T-cell (primary cell): ENCODE results near the gene PLEKHH1. TPM values are rescaled to one million over a fixed set of nuclear protein-coding genes. Genes with fewer than 3 reads are reported as not detected.

Experiments used
- ATAC-seq, 4 experiments: fragments of 200-7000 bp in 3 of 4; fragments of 150-1000 bp in 1 of 4; cut with Tn5 transposase; replicated peaks in 1 of 4; 1 replicate in 3 of 4; 2 replicates in 1 of 4; pipeline ENCODE4 v1.10.0; 2021; ENCODE audit warnings: moderate library complexity in 3 of 4, mild to moderate bottlenecking in 2 of 4, moderate number of reproducible peaks in 1 of 4
- CTCF ChIA-PET, 2 donors: fragments of 300-600 bp; sonication (Branson Sonifier 250); formaldehyde crosslinking; loops; one replicate each; lab custom pipeline; 2022; ENCODE audit warnings: antibody characterized with exemption in 2 of 2; lab: Charles Lee
- POLR2A ChIA-PET, 2 donors: fragments of 300-600 bp; sonication (Branson Sonifier 250); formaldehyde crosslinking; loops; one replicate each; lab custom pipeline; 2022; ENCODE audit warnings: antibody characterized with exemption in 2 of 2; lab: Charles Lee
- DNase-seq, 35 experiments: peaks; one replicate each; pipeline versions ENCODE4 v3.0.0 to v3.0.0-alpha.2; 2013 to 2023
- H3K27ac ChIP-seq: one replicate; pipeline ENCODE4 v1.5.1; 2013; ENCODE audit warnings: low read length
- H3K27me3 ChIP-seq, 2 experiments: replicated peaks in 1 of 2; 1 replicate in 1 of 2; 2 replicates in 1 of 2; pipeline versions ENCODE4 v1.6.1 to v1.7.0; 2013; ENCODE audit warnings: low read length in 1 of 2, mixed read lengths in 1 of 2; ENCODE audit not compliant: control insufficient read depth in 2 of 2, insufficient read depth in 2 of 2; ENCODE audit errors: extremely low read depth in 1 of 2
- H3K36me3 ChIP-seq, 2 donors: 1 replicate in 1 of 2; 2 replicates in 1 of 2; pipeline versions ENCODE4 v1.6.1 to v1.7.0; 2013; ENCODE audit warnings: low read length in 1 of 2; ENCODE audit not compliant: control insufficient read depth in 2 of 2, insufficient read depth in 1 of 2; ENCODE audit errors: extremely low read depth in 1 of 2
- H3K4me1 ChIP-seq, 2 experiments: 1 replicate in 1 of 2; 2 replicates in 1 of 2; pipeline versions ENCODE4 v1.6.1 to v1.7.0; 2013; ENCODE audit warnings: low read length in 2 of 2, mixed read lengths in 1 of 2; ENCODE audit not compliant: insufficient read depth in 2 of 2, control insufficient read depth in 1 of 2; ENCODE audit errors: extremely low read depth in 1 of 2
- H3K4me3 ChIP-seq, 2 donors: 1 replicate in 1 of 2; 2 replicates in 1 of 2; pipeline versions ENCODE4 v1.5.1 to v1.7.0; 2013; ENCODE audit warnings: mild to moderate bottlenecking in 2 of 2, low read length in 1 of 2, moderate library complexity in 1 of 2; ENCODE audit not compliant: control insufficient read depth in 1 of 2; ENCODE audit errors: extremely low read depth in 1 of 2
- H3K9me3 ChIP-seq: 2 replicates; pipeline ENCODE4 v1.7.0; 2013
- H3K27ac Mint-ChIP-seq, 2 donors: one replicate each; pipeline ENCODE4 v1.8.0; 2020 to 2021; ENCODE audit warnings: mild to moderate bottlenecking in 2 of 2, mixed read lengths in 2 of 2
- H3K27me3 Mint-ChIP-seq, 2 donors: one replicate each; pipeline ENCODE4 v1.8.0; 2021 to 2022; ENCODE audit warnings: mixed read lengths in 2 of 2
- H3K36me3 Mint-ChIP-seq: one replicate; pipeline ENCODE4 v1.8.0; 2021; ENCODE audit warnings: mixed read lengths
- H3K4me1 Mint-ChIP-seq, 3 donors: one replicate each; pipeline ENCODE4 v1.8.0; 2020 to 2022; ENCODE audit warnings: mixed read lengths in 3 of 3, mild to moderate bottlenecking in 1 of 3
- H3K4me3 Mint-ChIP-seq, 3 donors: one replicate each; pipeline ENCODE4 v1.8.0; 2020 to 2022; ENCODE audit warnings: mild to moderate bottlenecking in 3 of 3, mixed read lengths in 3 of 3, moderate library complexity in 3 of 3
- H3K9me3 Mint-ChIP-seq, 3 donors: one replicate each; pipeline ENCODE4 v1.8.0; 2020 to 2022; ENCODE audit warnings: mixed read lengths in 3 of 3
- WGBS: methylation state at CpG from one replicate; pipeline ENCODE4 v1.1.5; 2013; ENCODE audit warnings: missing lambda C conversion rate; ENCODE audit not compliant: insufficient coverage; 5-methylcytosine and 5-hydroxymethylcytosine counted together
- total RNA-seq, 35 experiments: library from RNA in 6 of 35; stranded (reverse) in 6 of 35; fragments of 120-200 nt in 1 of 35; gene quantifications; one replicate each; pipeline versions ENCODE4 v1.2.1 to v1.2.4 and lab custom pipeline; 2013 to 2026

PLEKHH1 gene
- total RNA-seq, 5 donors from 2014 or later (not counting 1 experiment from before 2014, with no cell fraction given) = 0.20 to 1.0 (median 0.58) TPM

DNA sequence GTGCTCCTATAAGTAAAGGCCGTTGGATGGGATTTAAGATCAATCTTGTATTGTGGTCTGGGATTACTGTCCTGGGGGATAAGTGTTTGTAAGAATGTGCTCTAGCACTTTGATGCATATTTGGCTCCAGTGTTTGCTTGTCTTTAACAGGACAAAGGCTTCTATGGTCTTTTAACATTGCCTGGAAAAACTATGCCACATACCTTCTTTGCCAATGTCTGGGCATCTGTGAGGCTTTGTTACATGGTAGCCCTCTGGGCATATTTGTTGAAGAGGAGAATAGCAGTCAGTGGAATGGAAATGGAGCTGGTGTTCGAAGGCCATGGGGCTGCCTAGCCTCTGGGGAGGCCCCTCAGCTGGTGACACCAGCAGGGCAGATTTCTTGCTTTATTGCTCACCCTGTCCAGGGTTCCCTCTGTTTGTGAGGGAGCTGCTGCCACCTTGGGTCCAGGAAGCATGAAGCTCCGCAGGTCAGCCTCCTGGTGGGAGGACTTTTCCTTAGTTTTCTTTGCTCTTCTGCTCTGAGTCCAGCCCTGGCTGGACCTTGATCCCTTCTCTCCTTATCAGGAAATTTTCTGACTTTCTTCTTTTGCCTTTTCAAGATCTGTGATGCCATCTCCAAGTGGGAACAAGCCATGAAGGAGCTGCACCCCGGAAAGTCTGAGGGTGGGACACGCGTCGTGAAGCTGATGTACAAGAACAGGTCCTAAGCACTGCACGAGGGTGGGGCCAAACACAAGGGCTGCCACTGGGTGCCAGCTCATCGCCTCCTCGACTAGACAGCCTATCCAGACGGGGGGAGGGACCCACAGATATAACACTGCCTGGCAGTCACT lies 47.5 kb downstream of the PLEKHH1 start:
- no peaks in the 10 kb centered on the region for H3K27me3 ChIP-seq
- H3K27ac Mint-ChIP-seq = no peak overlapping the region
- no peak overlapping the region for H3K4me3 Mint-ChIP-seq
- H3K4me3 ChIP-seq = no peak overlapping the region
- no peaks in the 10 kb centered on the region for H3K9me3 ChIP-seq
- H3K36me3 Mint-ChIP-seq = no peaks in the 10 kb centered on the region
- ATAC-seq = no peak
- WGBS = 85% methylated on average over 9 of the region's 11 CpGs
- H3K4me1 ChIP-seq = no peaks in the 10 kb centered on the region
- H3K27ac ChIP-seq = no peak overlapping the region
- CTCF ChIA-PET = interaction anchor here (0.8 to 2.6 kb wide), 4 partner anchors 9 to 124 kb away, joined by 3 to 6 read pairs (median 4); no protein-coding TSS in a partner anchor
- H3K36me3 ChIP-seq = peaks cover 0 to 2% of the 10 kb centered on the region in 2 donors
- POLR2A ChIA-PET = no interaction called here
- no peaks in the 10 kb centered on the region for H3K9me3 Mint-ChIP-seq
- no peaks in the 10 kb centered on the region for H3K27me3 Mint-ChIP-seq
- DNase-seq = no peak
- no peaks in the 10 kb centered on the region for H3K4me1 Mint-ChIP-seq

DNA sequence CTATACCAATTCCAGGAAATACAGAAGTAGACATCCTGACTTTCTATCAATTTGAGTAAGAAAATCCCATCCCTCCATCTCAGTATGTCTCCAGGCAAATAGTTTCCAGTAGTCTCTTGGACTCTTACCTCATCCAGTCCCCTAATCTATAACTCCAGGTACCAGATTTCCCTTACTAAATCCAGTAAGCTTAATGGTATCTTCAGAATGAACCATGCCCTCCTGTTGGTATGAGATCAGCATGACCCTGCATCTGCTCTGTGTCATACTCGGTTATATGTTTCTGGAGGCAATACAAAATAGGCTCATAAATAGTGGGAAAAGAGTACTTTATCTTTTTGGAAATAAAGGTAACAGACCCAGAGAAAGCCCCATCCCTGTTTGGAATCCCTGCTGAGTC lies 48.6 kb downstream of the PLEKHH1 start:
- Histone ChIP-seq H3K27me3 (no peaks in the 10 kb centered on the region), H3K27ac (no peak overlapping the region), H3K36me3 (peaks cover 0 to 5% of the 10 kb centered on the region in 2 donors), H3K4me1 (no peaks in the 10 kb centered on the region), H3K4me3 (no peak overlapping the region), H3K9me3 (no peaks in the 10 kb centered on the region)
- ChIA-PET POLR2A (interaction anchor here in 1 of 2 donors (0.6 kb wide), 1 partner anchor 91 kb away, joined by 3 read pairs; no protein-coding TSS in a partner anchor), CTCF (interaction anchor here in 1 of 2 donors (1.2 to 2.6 kb wide), 2 partner anchors 86 to 123 kb away, joined by 5 to 6 read pairs; no protein-coding TSS in a partner anchor)
- 100% methylated on average over 1 of the region's 1 CpG for WGBS
- Mint-ChIP-seq H3K27ac (no peak overlapping the region), H3K4me3 (no peak overlapping the region), H3K4me1 (no peaks in the 10 kb centered on the region), H3K27me3 (no peaks in the 10 kb centered on the region), H3K36me3 (peaks cover 4% of the 10 kb centered on the region), H3K9me3 (no peaks in the 10 kb centered on the region)
- no peak for ATAC-seq
- DNase-seq = no peak

- peaks cover 0 to 5% of the 10 kb centered on the region in 2 donors for H3K36me3 ChIP-seq
- DNase-seq (no peak), ATAC-seq (no peak)
- no peaks in the 10 kb centered on the region for H3K4me1 ChIP-seq
- ChIA-PET CTCF (interaction anchor here in 1 of 2 donors (1.2 to 2.6 kb wide), 2 partner anchors 85 to 122 kb away, joined by 5 to 6 read pairs; no protein-coding TSS in a partner anchor), POLR2A (no interaction called here)
- Mint-ChIP-seq H3K4me3 (no peak overlapping the region), H3K4me1 (no peaks in the 10 kb centered on the region), H3K36me3 (peaks cover 4% of the 10 kb centered on the region), H3K27ac (no peak overlapping the region), H3K9me3 (no peaks in the 10 kb centered on the region), H3K27me3 (no peaks in the 10 kb centered on the region)
- no peaks in the 10 kb centered on the region for H3K9me3 ChIP-seq
- H3K4me3 ChIP-seq = no peak overlapping the region
- no peak overlapping the region for H3K27ac ChIP-seq
- no peaks in the 10 kb centered on the region for H3K27me3 ChIP-seq
- WGBS = 81% methylated on average over 6 of the region's 7 CpGs
Observed at GRCh38 chr14:67582061-67582460, 49.0 kb downstream of the PLEKHH1 start.

DNA sequence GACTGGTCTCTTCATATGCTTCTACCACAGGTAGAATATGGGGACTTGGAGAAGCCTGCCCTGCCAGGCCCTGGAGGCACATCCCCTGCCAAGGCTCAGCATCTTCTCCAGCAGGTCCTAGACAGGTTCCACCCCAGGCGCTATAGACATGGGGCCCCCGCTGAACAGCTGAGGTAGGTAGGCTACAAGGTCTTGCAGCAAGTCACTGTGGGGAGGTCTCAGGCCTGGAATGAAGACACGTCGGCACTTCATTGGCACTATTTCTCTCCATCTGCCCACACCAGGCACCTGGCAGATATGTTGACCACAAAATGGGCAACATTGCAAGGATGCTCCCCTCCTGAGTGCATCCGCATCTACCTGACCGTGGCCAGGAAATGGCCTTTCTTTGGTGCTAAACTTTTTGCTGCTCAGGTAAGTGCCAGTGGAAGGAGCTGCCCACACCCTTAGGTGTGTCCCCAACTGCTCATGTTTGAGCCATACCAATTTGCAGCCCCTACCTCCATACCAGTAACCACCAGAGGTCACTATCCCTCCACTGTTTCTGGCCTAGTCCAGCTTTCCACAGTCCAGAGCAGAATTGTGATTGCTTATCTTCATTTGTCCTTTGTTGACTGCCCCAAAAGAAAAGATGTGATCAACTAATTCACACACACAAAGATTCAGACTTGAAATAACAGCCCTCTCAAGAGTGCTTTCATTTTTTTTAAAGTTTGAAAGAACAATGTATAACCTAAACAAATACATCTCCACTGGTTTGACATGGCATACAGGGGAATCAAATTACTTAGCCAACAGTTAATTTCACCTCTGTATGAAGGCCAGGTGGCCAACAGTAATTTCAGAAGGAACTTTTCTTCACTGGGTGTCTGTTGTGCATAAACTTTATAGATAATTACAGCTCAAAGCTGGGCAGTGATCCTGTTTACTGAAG lies 50.9 kb downstream of the PLEKHH1 start:
- no peaks in the 10 kb centered on the region for H3K9me3 Mint-ChIP-seq
- Histone ChIP-seq H3K27ac (no peak overlapping the region), H3K4me1 (no peaks in the 10 kb centered on the region), H3K36me3 (peaks cover 0 to 16% of the 10 kb centered on the region in 2 donors), H3K9me3 (no peaks in the 10 kb centered on the region), H3K27me3 (no peaks in the 10 kb centered on the region), H3K4me3 (no peak overlapping the region)
- H3K4me3 Mint-ChIP-seq = no peak overlapping the region
- no peaks in the 10 kb centered on the region for H3K27me3 Mint-ChIP-seq
- ChIA-PET CTCF (interaction anchor here (0.6 to 3.0 kb wide), 10 partner anchors 16 to 137 kb away, joined by 3 to 29 read pairs (median 6); partner anchors contain the start of gene PIGH (in 1 of the 2)), POLR2A (interaction anchor here in 1 of 2 donors (1.1 kb wide), 1 partner anchor 85 kb away, joined by 3 read pairs; no protein-coding TSS in a partner anchor)
- WGBS = 95% methylated on average over 4 of the region's 6 CpGs
- H3K4me1 Mint-ChIP-seq = no peaks in the 10 kb centered on the region
- H3K36me3 Mint-ChIP-seq = peaks cover 12% of the 10 kb centered on the region
- peak; percentile 52 to 73 (median 64) for ATAC-seq
- no peak overlapping the region for H3K27ac Mint-ChIP-seq
- peak in 11 of 35 experiments; percentile 10 to 63 (median 19) for DNase-seq

- Mint-ChIP-seq H3K27ac (no peak overlapping the region), H3K4me1 (no peaks in the 10 kb centered on the region), H3K9me3 (no peaks in the 10 kb centered on the region), H3K36me3 (peaks cover 14% of the 10 kb centered on the region), H3K4me3 (no peak overlapping the region), H3K27me3 (no peaks in the 10 kb centered on the region)
- H3K27me3 ChIP-seq = no peaks in the 10 kb centered on the region
- CTCF ChIA-PET = interaction anchor here (0.5 to 3.0 kb wide), 9 partner anchors 15 to 128 kb away, joined by 3 to 29 read pairs (median 8); partner anchors contain the start of gene PIGH (in 1 of the 2)
- WGBS = no CpG with 5 or more reads among the region's 3 CpGs
- no peaks in the 10 kb centered on the region for H3K4me1 ChIP-seq
- H3K9me3 ChIP-seq = no peaks in the 10 kb centered on the region
- POLR2A ChIA-PET = interaction anchor here in 1 of 2 donors (1.1 kb wide), 1 partner anchor 84 kb away, joined by 3 read pairs; no protein-coding TSS in a partner anchor
- H3K4me3 ChIP-seq = no peak overlapping the region
- ATAC-seq (no peak), DNase-seq (no peak)
- no peak overlapping the region for H3K27ac ChIP-seq
- peaks cover 2 to 23% of the 10 kb centered on the region in 2 donors for H3K36me3 ChIP-seq
Observed at GRCh38 chr14:67584978-67585377, 51.9 kb downstream of the PLEKHH1 start.
